ENCODE results near the gene ROM1. TPM values are rescaled to one million over a fixed set of nuclear protein-coding genes. Genes with fewer than 3 reads are reported as not detected.

Gene ROM1
- total RNA-seq (1 to 10 TPM in 3 of 5 donors, under 1 TPM in 1, not detected in 1; 0.29 to 5.8 (median 2.8) TPM), polyA plus RNA-seq (10 to 100 TPM in 1 of 3 donors, 1 to 10 TPM in 2; 4.6 to 13.0 (median 5.1) TPM)
- long read RNA-seq, donor 1, partial matches to known transcripts = 0 of 2 reads
- long read RNA-seq, donor 1, other reads (novel, unspliced or antisense) = 0 of 2 reads
- long read RNA-seq, donor 2 = 0 reads
- long read RNA-seq, donor 3, partial matches to known transcripts = 0 of 1 reads
- long read RNA-seq, donor 3, other reads (novel, unspliced or antisense) = 0 of 1 reads
- long read RNA-seq, donor 4 = 0 reads
- long read RNA-seq, donor 5, partial matches to known transcripts = 0 of 3 reads
- long read RNA-seq, donor 5, other reads (novel, unspliced or antisense) = 0 of 3 reads
- long read RNA-seq, donor 6, partial matches to known transcripts = 0 of 1 reads
- long read RNA-seq, donor 6, other reads (novel, unspliced or antisense) = 0 of 1 reads
- long read RNA-seq, donor 7, partial matches to known transcripts = 0 of 1 reads
- long read RNA-seq, donor 7, other reads (novel, unspliced or antisense) = 0 of 1 reads
- long read RNA-seq, donor 8, partial matches to known transcripts = 0 of 1 reads
- long read RNA-seq, donor 8, other reads (novel, unspliced or antisense) = 0 of 1 reads
- long read RNA-seq, donor 9 = 0 reads
- long read RNA-seq, donor 10 = 0 reads

- Histone ChIP-seq H3K4me1 (peaks cover 20 to 36% (median 28%) of the 10 kb centered on the region in 4 donors), H3K4me3 (peak within 1 kb of the TSS; percentile 75 to 84 (median 76)), H3K36me3 (peaks cover 13 to 69% (median 57%) of the 10 kb centered on the region in 4 donors), H3K27ac (peak within 1 kb of the TSS; percentile 83 to 97 (median 96)), H3K9me3 (no peaks in the 10 kb centered on the region), H3K27me3 (no peaks in the 10 kb centered on the region)
- TF ChIP-seq POLR2A (IDR thresholded peaks at IDR 0.05) = no peak
- peak in 5 of 7 experiments; percentile 26 to 99 (median 86) for TF ChIP-seq CTCF (IDR thresholded peaks at IDR 0.05)
- no peak for TF ChIP-seq EP300 (IDR thresholded peaks at IDR 0.05)
- TF ChIP-seq POLR2AphosphoS5 (IDR thresholded peaks at IDR 0.05) = peak in 2 of 3 donors; percentile 16 to 63
- 2 to 12% (median 5%) methylated on average over 11 to 78 of the region's 91 CpGs for WGBS, 5 donors
- intact Hi-C loops (cut with DNase I; ENCODE audit: low total_unique reads) = no loop called here
- DNase-seq = peak; percentile 86 to 95
Measured at GRCh38 chr11:62612366-62613290, at the start of gene ROM1, which contains the start of gene EML3. Gene ROM1, plus strand, starts transcription at chr11:62613257. Its CDS starts 25 bp downstream, at chr11:62613282. Gene EML3, minus strand, starts transcription at chr11:62612775. Its CDS starts 318 bp downstream, at chr11:62612457.

- intact Hi-C loops (cut with DNase I; ENCODE audit: low total_unique reads) = no loop called here
- 27 to 58% (median 49%) methylated on average over 5 of the region's 5 CpGs for WGBS, 5 donors
Measured at GRCh38 chr11:62565100-62565802, 47.8 kb upstream of the ROM1 start.

GRCh38 chr11:62566247-62566646 is 46.8 kb upstream of the ROM1 start:
- H3K4me1 ChIP-seq = peaks cover 6 to 76% (median 36%) of the 10 kb centered on the region in 4 donors
- peaks cover 74 to 97% (median 95%) of the 10 kb centered on the region in 4 donors for H3K36me3 ChIP-seq
- DNase-seq = no peak
- H3K4me3 ChIP-seq = no peak overlapping the region
- intact Hi-C loops (cut with DNase I; ENCODE audit: low total_unique reads) = no loop called here
- 51 to 75% (median 54%) methylated on average over 8 of the region's 8 CpGs for WGBS, 5 donors
- peak overlapping the region in 2 of 5 donors; percentile 26 for H3K27ac ChIP-seq
- H3K27me3 ChIP-seq = no peaks in the 10 kb centered on the region
- no peaks in the 10 kb centered on the region for H3K9me3 ChIP-seq
- TF ChIP-seq POLR2AphosphoS5 (IDR thresholded peaks at IDR 0.05) (no peak), POLR2A (IDR thresholded peaks at IDR 0.05) (no peak), CTCF (IDR thresholded peaks at IDR 0.05) (no peak), EP300 (IDR thresholded peaks at IDR 0.05) (no peak)

More at GRCh38 chr11:62565100-62565802, 47.8 kb upstream of the ROM1 start:
- Histone ChIP-seq H3K4me1 (peaks cover 16 to 76% (median 44%) of the 10 kb centered on the region in 4 donors), H3K27ac (peak overlapping the region in 4 of 5 donors; percentile 26 to 49 (median 28)), H3K9me3 (no peaks in the 10 kb centered on the region), H3K36me3 (peaks cover 68 to 89% (median 86%) of the 10 kb centered on the region in 4 donors), H3K4me3 (no peak overlapping the region), H3K27me3 (no peaks in the 10 kb centered on the region)
- no peak for DNase-seq
- TF ChIP-seq POLR2AphosphoS5 (IDR thresholded peaks at IDR 0.05) = no peak
- TF ChIP-seq EP300 (IDR thresholded peaks at IDR 0.05) = no peak
- no peak for TF ChIP-seq POLR2A (IDR thresholded peaks at IDR 0.05)
- TF ChIP-seq CTCF (IDR thresholded peaks at IDR 0.05) = no peak

Data from stomach (tissue), 19 donors.